Loucy (cell line): ENCODE measurements around the gene MYH7B.

Experiments
- H2AFZ ChIP-seq: fragments of 200-600 bp; sonication (generic); 2 replicates; pipeline ENCODE4 v1.6.0; 2016; ENCODE audit warnings: antibody characterized with exemption, mild to moderate bottlenecking, low read length, moderate library complexity
- H3F3A ChIP-seq: fragments of 200-600 bp; 2 replicates; pipeline ENCODE4 v1.6.0; 2016; ENCODE audit warnings: antibody characterized with exemption, low read depth, mild to moderate bottlenecking
- H3K27me3 ChIP-seq: fragments of 200-600 bp; sonication (generic); 2 replicates; pipeline ENCODE4 v1.6.1; 2014; ENCODE audit warnings: low read length, mild to moderate bottlenecking; ENCODE audit not compliant: insufficient read depth, poor library complexity, severe bottlenecking
- H3K36me3 ChIP-seq: fragments of 200-600 bp; sonication (generic); 2 replicates; pipeline ENCODE4 v1.6.1; 2016; ENCODE audit warnings: low read length; ENCODE audit not compliant: insufficient read depth
- H3K4me1 ChIP-seq: fragments of 200-600 bp; sonication (generic); 2 replicates; pipeline ENCODE4 v1.5.1; 2014; ENCODE audit warnings: low read length, mild to moderate bottlenecking; ENCODE audit not compliant: insufficient read depth, poor library complexity, severe bottlenecking
- H3K4me2 ChIP-seq: fragments of 200-600 bp; sonication (generic); 2 replicates; pipeline ENCODE4 v1.6.0; 2014; ENCODE audit warnings: antibody characterized with exemption, low read length, low read depth, mild to moderate bottlenecking; ENCODE audit not compliant: poor library complexity, severe bottlenecking
- H3K4me3 ChIP-seq: fragments of 200-600 bp; sonication (generic); 2 replicates; pipeline ENCODE4 v1.5.1; 2014; ENCODE audit warnings: low read length, mild to moderate bottlenecking, mixed read lengths; ENCODE audit not compliant: poor library complexity, severe bottlenecking
- H3K79me2 ChIP-seq: fragments of 200-600 bp; sonication (generic); 2 replicates; pipeline ENCODE4 v1.6.1; 2014; ENCODE audit warnings: low read length; ENCODE audit not compliant: insufficient read depth
- H3K9ac ChIP-seq: fragments of 200-600 bp; sonication (generic); 2 replicates; pipeline ENCODE4 v1.6.0; 2014; ENCODE audit warnings: mild to moderate bottlenecking, low read depth, low read length, moderate library complexity; ENCODE audit not compliant: poor library complexity, severe bottlenecking
- H3K9me2 ChIP-seq: fragments of 200-600 bp; sonication (generic); replicated peaks from 2 replicates; pipeline ENCODE4 v1.6.1; 2016; ENCODE audit warnings: low read depth, low read length, mixed read lengths
- H3K9me3 ChIP-seq: fragments of 200-600 bp; sonication (generic); 2 replicates; pipeline ENCODE4 v1.6.1; 2014; ENCODE audit warnings: mild to moderate bottlenecking, antibody characterized with exemption, low read length, low read depth; ENCODE audit not compliant: insufficient read depth
- H4K20me1 ChIP-seq: fragments of 200-600 bp; sonication (generic); 2 replicates; pipeline ENCODE4 v1.6.0; 2014; ENCODE audit warnings: antibody characterized with exemption, low read length, mild to moderate bottlenecking; ENCODE audit not compliant: insufficient read depth, poor library complexity, severe bottlenecking
- EZH2phosphoT487 ChIP-seq: fragments of 200-600 bp; IDR thresholded peaks from 2 replicates; pipeline ENCODE4 v1.6.1; 2018; ENCODE audit warnings: antibody characterized with exemption, mild to moderate bottlenecking, moderate library complexity, borderline replicate concordance
- TF ChIP-seq, protein P1 (sequence below): fragments of 200-600 bp; sonication (generic); conservative IDR thresholded peaks from 2 replicates; pipeline ENCODE4 v1.5.1; 2014; ENCODE audit warnings: mild to moderate bottlenecking, antibody characterized with exemption, low read length

MYH7B gene

DNA sequence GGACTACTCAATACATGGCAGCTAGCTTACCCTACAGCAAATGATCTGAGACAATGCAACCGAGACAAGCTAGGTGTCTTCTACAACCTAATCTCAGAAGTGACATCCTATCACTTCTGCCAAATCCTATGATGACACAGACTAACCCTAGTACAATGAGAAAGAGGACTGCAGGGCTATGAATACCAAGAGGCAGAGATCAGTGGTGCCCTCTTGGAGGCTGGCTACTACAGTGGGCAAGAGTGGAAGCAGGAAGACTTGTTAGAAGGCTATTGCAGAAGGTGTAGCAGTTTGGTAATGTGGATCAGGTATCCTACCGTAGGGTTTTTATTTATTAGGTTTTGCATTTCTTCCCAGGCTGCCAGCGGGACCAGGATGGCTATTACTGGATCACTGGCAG, 30.3 kb upstream of the MYH7B start:
- Histone ChIP-seq H3K36me3 (peaks cover 15% of the 10 kb centered on the region; the same call in 1 of the 2 replicates), H3K4me2 (no peak overlapping the region), H3K4me3 (no peak overlapping the region), H3F3A (no peaks in the 10 kb centered on the region), H3K9me2 (no peaks in the 10 kb centered on the region), H2AFZ (no peak overlapping the region), H3K79me2 (no peaks in the 10 kb centered on the region), H3K4me1 (peaks cover 8% of the 10 kb centered on the region), H3K9me3 (no peaks in the 10 kb centered on the region), H3K27me3 (no peaks in the 10 kb centered on the region), H4K20me1 (no peaks in the 10 kb centered on the region), H3K9ac (no peak overlapping the region)
- TF ChIP-seq, protein P1, sequence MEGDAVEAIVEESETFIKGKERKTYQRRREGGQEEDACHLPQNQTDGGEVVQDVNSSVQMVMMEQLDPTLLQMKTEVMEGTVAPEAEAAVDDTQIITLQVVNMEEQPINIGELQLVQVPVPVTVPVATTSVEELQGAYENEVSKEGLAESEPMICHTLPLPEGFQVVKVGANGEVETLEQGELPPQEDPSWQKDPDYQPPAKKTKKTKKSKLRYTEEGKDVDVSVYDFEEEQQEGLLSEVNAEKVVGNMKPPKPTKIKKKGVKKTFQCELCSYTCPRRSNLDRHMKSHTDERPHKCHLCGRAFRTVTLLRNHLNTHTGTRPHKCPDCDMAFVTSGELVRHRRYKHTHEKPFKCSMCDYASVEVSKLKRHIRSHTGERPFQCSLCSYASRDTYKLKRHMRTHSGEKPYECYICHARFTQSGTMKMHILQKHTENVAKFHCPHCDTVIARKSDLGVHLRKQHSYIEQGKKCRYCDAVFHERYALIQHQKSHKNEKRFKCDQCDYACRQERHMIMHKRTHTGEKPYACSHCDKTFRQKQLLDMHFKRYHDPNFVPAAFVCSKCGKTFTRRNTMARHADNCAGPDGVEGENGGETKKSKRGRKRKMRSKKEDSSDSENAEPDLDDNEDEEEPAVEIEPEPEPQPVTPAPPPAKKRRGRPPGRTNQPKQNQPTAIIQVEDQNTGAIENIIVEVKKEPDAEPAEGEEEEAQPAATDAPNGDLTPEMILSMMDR = no peak
- no peak for TF ChIP-seq EZH2phosphoT487

DNA sequence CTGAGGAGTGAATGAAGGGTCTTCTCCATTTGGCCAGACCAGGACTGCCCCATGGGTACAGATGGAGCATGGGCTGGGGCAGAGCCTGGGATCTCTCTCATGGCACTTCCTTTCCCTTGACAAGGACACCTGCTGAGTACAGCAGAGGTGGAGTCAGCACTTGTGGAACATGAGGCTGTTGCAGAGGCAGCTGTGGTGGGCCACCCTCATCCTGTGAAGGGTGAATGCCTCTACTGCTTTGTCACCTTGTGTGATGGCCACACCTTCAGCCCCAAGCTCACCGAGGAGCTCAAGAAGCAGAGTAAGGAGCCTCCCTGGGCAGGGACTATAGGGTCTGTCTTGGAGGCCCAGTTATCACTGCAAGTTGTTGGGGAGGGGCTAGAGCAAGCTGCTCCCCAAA, 29.7 kb upstream of the MYH7B start:
- no peaks in the 10 kb centered on the region for H4K20me1 ChIP-seq
- no peak overlapping the region for H3K4me2 ChIP-seq
- no peaks in the 10 kb centered on the region for H3K79me2 ChIP-seq
- no peaks in the 10 kb centered on the region for H3F3A ChIP-seq
- H3K4me1 ChIP-seq = peaks cover 8% of the 10 kb centered on the region
- H3K9me3 ChIP-seq = no peaks in the 10 kb centered on the region
- TF ChIP-seq, protein P1 = no peak
- TF ChIP-seq EZH2phosphoT487 = no peak
- H3K36me3 ChIP-seq = peaks cover 14% of the 10 kb centered on the region; the same call in 1 of the 2 replicates
- H3K4me3 ChIP-seq = no peak overlapping the region
- no peaks in the 10 kb centered on the region for H3K9me2 ChIP-seq
- no peak overlapping the region for H2AFZ ChIP-seq
- H3K9ac ChIP-seq = no peak overlapping the region
- no peaks in the 10 kb centered on the region for H3K27me3 ChIP-seq

DNA sequence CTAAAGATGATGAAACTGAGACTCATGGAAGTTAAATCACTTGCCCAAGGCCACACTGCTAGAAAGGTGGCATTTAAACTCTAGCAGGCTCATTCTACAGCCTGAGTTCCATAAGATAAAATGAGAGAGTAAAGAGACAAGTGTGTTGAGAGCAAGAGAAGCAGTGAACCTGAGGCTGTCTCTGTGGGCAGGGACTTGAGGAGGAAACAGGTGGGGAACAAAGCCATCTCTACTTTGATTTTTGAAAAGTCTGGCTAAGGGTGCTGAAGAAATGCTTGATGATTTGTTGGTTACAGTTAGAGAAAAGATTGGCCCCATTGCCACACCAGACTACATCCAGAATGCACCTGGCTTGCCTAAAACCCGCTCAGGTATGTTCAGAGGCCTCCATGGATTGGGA, 29.1 kb upstream of the MYH7B start:
- no peaks in the 10 kb centered on the region for H3F3A ChIP-seq
- H3K79me2 ChIP-seq = no peaks in the 10 kb centered on the region
- H3K9ac ChIP-seq = no peak overlapping the region
- no peak overlapping the region for H3K4me3 ChIP-seq
- no peak overlapping the region for H3K4me2 ChIP-seq
- TF ChIP-seq, protein P1 = no peak
- no peak for TF ChIP-seq EZH2phosphoT487
- no peak overlapping the region for H2AFZ ChIP-seq
- no peaks in the 10 kb centered on the region for H3K9me3 ChIP-seq
- H3K36me3 ChIP-seq = peaks cover 15% of the 10 kb centered on the region; the same call in 1 of the 2 replicates
- H4K20me1 ChIP-seq = no peaks in the 10 kb centered on the region
- H3K27me3 ChIP-seq = no peaks in the 10 kb centered on the region
- no peaks in the 10 kb centered on the region for H3K9me2 ChIP-seq
- peaks cover 8% of the 10 kb centered on the region for H3K4me1 ChIP-seq
